IMR-90 (cell line): Measurements from ENCODE around the gene DDX59. TPM values are rescaled to one million over a fixed set of nuclear protein-coding genes. Genes with fewer than 3 reads are reported as not detected.

Experiments used
- ATAC-seq: fragments of 200-7000 bp; cut with Tn5 transposase; 2 replicates; pipeline ENCODE4 v1.9.1; 2020; ENCODE audit warnings: low read depth, mild to moderate bottlenecking, moderate library complexity
- BruUV-seq: library from RNA; stranded (reverse); fragments of 400-500 nt; replicated peaks from 2 replicates; lab custom pipeline; 2021; lab: Mats Ljungman, UMichigan
- CTCF ChIA-PET: fragments of 300-600 bp; formaldehyde crosslinking; extraction: SDS; loops from one replicate; lab custom pipeline; 2021; ENCODE audit warnings: antibody characterized with exemption; lab: Yijun Ruan, JAX
- POLR2A ChIA-PET: fragments of 300-600 bp; sonication (Branson Sonifier 250); formaldehyde crosslinking; loops from one replicate; lab custom pipeline; 2022; ENCODE audit warnings: antibody characterized with exemption; ENCODE audit not compliant: unreplicated experiment; lab: Charles Lee
- DNase-seq: peaks from one replicate; pipeline ENCODE4 v3.0.0; 2013
- H2AFZ ChIP-seq: replicated peaks from 2 replicates; pipeline ENCODE3; 2013; ENCODE audit warnings: low read length, mild to moderate bottlenecking; ENCODE audit not compliant: poor library complexity
- H2AK5ac ChIP-seq: 2 replicates; pipeline ENCODE4 v1.6.1; 2013; ENCODE audit warnings: low read depth, low read length, inconsistent platforms
- H2AK9ac ChIP-seq: replicated peaks from 2 replicates; pipeline ENCODE3; 2013; ENCODE audit warnings: mild to moderate bottlenecking, low read depth, low read length, moderate library complexity; ENCODE audit not compliant: poor library complexity
- H2BK120ac ChIP-seq: 2 replicates; pipeline ENCODE4 v1.6.1; 2013; ENCODE audit warnings: low read depth, low read length, inconsistent platforms
- H2BK15ac ChIP-seq: 3 replicates; pipeline ENCODE4 v1.6.1; 2013; ENCODE audit warnings: low read depth, low read length, inconsistent platforms
- H2BK20ac ChIP-seq: 2 replicates; pipeline ENCODE4 v1.6.1; 2013; ENCODE audit warnings: low read depth, mild to moderate bottlenecking, inconsistent platforms, low read length, moderate library complexity
- H2BK5ac ChIP-seq: 2 replicates; pipeline ENCODE4 v1.6.1; 2013; ENCODE audit warnings: mild to moderate bottlenecking, low read depth, low read length, inconsistent platforms; ENCODE audit not compliant: poor library complexity, severe bottlenecking
- H3K14ac ChIP-seq: replicated peaks from 2 replicates; pipeline ENCODE4 v1.6.1; 2013; ENCODE audit warnings: low read depth, low read length, inconsistent platforms
- H3K18ac ChIP-seq: 2 replicates; pipeline ENCODE4 v1.6.1; 2013; ENCODE audit warnings: low read depth, low read length, control low read depth
- H3K23ac ChIP-seq: 2 replicates; pipeline ENCODE4 v1.6.1; 2013; ENCODE audit warnings: low read depth, low read length, inconsistent platforms
- H3K27ac ChIP-seq: 2 replicates; pipeline ENCODE4 v1.5.1; 2013; ENCODE audit warnings: mild to moderate bottlenecking, control low read depth, low read length; ENCODE audit not compliant: insufficient read depth
- H3K27me3 ChIP-seq: 2 replicates; pipeline ENCODE4 v1.6.1; 2013; ENCODE audit warnings: low read length; ENCODE audit not compliant: control insufficient read depth, insufficient read depth
- H3K36me3 ChIP-seq: 2 replicates; pipeline ENCODE4 v1.6.1; 2013; ENCODE audit warnings: low read length, mixed read lengths; ENCODE audit not compliant: control insufficient read depth, insufficient read depth
- H3K4ac ChIP-seq: 2 replicates; pipeline ENCODE4 v1.6.1; 2013; ENCODE audit warnings: low read depth, low read length, inconsistent platforms
- H3K4me1 ChIP-seq: 2 replicates; pipeline ENCODE4 v1.6.1; 2013; ENCODE audit warnings: low read length, mixed read lengths; ENCODE audit not compliant: control insufficient read depth, insufficient read depth
- H3K4me2 ChIP-seq: 2 replicates; pipeline ENCODE4 v1.6.1; 2013; ENCODE audit warnings: low read depth, mild to moderate bottlenecking, control low read depth, low read length, moderate library complexity
- H3K4me3 ChIP-seq: 2 replicates; pipeline ENCODE4 v1.5.1; 2013; ENCODE audit warnings: low read depth, mild to moderate bottlenecking, control low read depth, low read length, moderate library complexity; ENCODE audit not compliant: insufficient read depth
- H3K56ac ChIP-seq: 2 replicates; pipeline ENCODE4 v1.6.1; 2013; ENCODE audit warnings: low read length, inconsistent platforms; ENCODE audit not compliant: insufficient read depth; ENCODE audit errors: extremely low read depth
- H3K79me1 ChIP-seq, 2 experiments: 2 replicates each; pipeline ENCODE4 v1.6.1; 2013; ENCODE audit warnings: low read length in 2 of 2, inconsistent platforms in 1 of 2, low read depth in 1 of 2
- H3K9ac ChIP-seq: 2 replicates; pipeline ENCODE4 v1.6.1; 2013; ENCODE audit warnings: low read depth, low read length, control low read depth
- H3K9me1 ChIP-seq: 2 replicates; pipeline ENCODE4 v1.6.1; 2013; ENCODE audit warnings: low read length, inconsistent platforms; ENCODE audit not compliant: insufficient read depth
- H3K9me3 ChIP-seq: 2 replicates; pipeline ENCODE4 v1.6.1; 2013; ENCODE audit warnings: low read length; ENCODE audit not compliant: control insufficient read depth, insufficient read depth
- H4K20me1 ChIP-seq: 2 replicates; pipeline ENCODE4 v1.6.1; 2013; ENCODE audit warnings: low read length, inconsistent platforms; ENCODE audit not compliant: insufficient read depth
- H4K5ac ChIP-seq: 2 replicates; pipeline ENCODE4 v1.6.1; 2013; ENCODE audit warnings: mild to moderate bottlenecking, low read depth, low read length, control low read depth
- H4K8ac ChIP-seq, 2 experiments: 2 replicates each; pipeline ENCODE4 v1.6.1; 2013; ENCODE audit warnings: low read depth in 2 of 2, low read length in 2 of 2, control low read depth in 1 of 2, inconsistent platforms in 1 of 2
- H4K91ac ChIP-seq: 2 replicates; pipeline ENCODE4 v1.6.1; 2013; ENCODE audit warnings: low read depth, low read length, inconsistent platforms; ENCODE audit not compliant: insufficient read depth
- MAFK ChIP-seq: IDR thresholded peaks from 2 replicates; pipeline ENCODE4 v1.6.1; 2012; ENCODE audit warnings: low read depth, low read length, improper control_type of control experiment
- MXI1 ChIP-seq: IDR thresholded peaks from 2 replicates; pipeline ENCODE4 v1.6.1; 2012; ENCODE audit warnings: low read depth, mild to moderate bottlenecking, low read length, moderate library complexity, borderline replicate concordance
- POLR2A ChIP-seq: IDR thresholded peaks from 2 replicates; pipeline ENCODE4 v1.6.1; 2012; ENCODE audit warnings: mild to moderate bottlenecking, low read depth, low read length
- RAD21 ChIP-seq: IDR thresholded peaks from 2 replicates; pipeline ENCODE4 v1.6.1; 2012; ENCODE audit warnings: low read length, improper control_type of control experiment
- WGBS, 2 experiments: methylation state at CpG; one replicate each; pipeline versions ENCODE4 v1.1.5 to v1.1.7; 2013; ENCODE audit warnings: missing lambda C conversion rate in 2 of 2; ENCODE audit not compliant: insufficient read length in 1 of 2; ENCODE audit errors: extremely low coverage in 2 of 2; 5-methylcytosine and 5-hydroxymethylcytosine counted together
- dilution Hi-C: fragments of 300-500 bp; cut with HindIII; formaldehyde crosslinking; loops from one replicate; pipeline ENCODE4 v1.14.3; 2018; ENCODE audit warnings: low sequenced_read_pairs; ENCODE audit not compliant: unreplicated experiment
- in situ Hi-C: fragments of 300-500 bp; cut with MboI; formaldehyde crosslinking; loops from 3 replicates; pipeline ENCODE4 v1.14.3; 2019; ENCODE audit warnings: low sequenced_read_pairs, inconsistent platforms, mixed read lengths
- intact Hi-C: fragments of 100-400 bp; cut with micrococcal nuclease; formaldehyde crosslinking; loops from 2 replicates; pipeline ENCODE4 v1.10.0; 2022
- polyA plus RNA-seq, 3 experiments: library from polyadenylated mRNA; depleted of rRNA; stranded (reverse); fragments of >200 nt; gene quantifications; 2 replicates each; pipeline ENCODE4 v1.2.3, GENCODE V29; 2012; ENCODE audit warnings: low replicate concordance in 1 of 3
- total RNA-seq: library from RNA; depleted of rRNA; stranded (reverse); fragments of >200 nt; gene quantifications from 2 replicates; pipeline ENCODE4 v1.2.3, GENCODE V29; 2012
- TF ChIP-seq, protein P1 (sequence below): fragments of 150-350 bp; IDR thresholded peaks from 2 replicates; pipeline ENCODE4 v1.6.1; 2016; ENCODE audit warnings: low read depth, mild to moderate bottlenecking, low read length, moderate library complexity, borderline replicate concordance
- TF ChIP-seq, protein P2 (sequence below): conservative IDR thresholded peaks from 2 replicates; pipeline ENCODE4 v1.5.1; 2012; ENCODE audit warnings: mild to moderate bottlenecking, low read depth, low read length, improper control_type of control experiment

Gene DDX59
- total and polyA plus RNA-seq, 2 of the 4 experiments (the other 2 are of a cell fraction): 8.6 to 9.1 TPM

DNA sequence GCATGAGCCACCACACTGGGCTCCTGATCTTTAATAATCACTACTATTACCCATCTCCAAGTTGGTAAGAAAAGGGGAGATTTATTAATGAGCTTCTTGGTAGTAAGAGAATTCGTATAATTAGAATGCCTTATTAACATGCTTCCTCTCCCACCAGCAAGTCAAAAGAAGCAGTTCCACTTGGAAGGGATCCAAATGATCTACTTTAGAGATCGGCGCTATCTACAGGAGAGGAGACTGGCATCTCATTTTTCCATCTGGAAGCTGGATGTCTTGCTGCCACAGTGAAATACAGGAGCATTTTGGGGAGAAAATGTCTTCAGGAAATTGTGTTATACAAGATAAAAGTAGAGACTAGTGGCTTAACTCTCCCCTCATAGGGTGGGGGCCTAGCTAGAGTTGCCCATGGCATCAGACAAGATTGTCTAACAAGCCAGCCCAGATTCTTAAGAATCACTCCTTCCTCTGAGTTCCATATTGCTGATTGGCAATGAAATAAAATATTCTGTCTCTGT, 35.3 kb upstream of the DDX59 start:
- no peak overlapping the region for H2AFZ ChIP-seq
- no peak overlapping the region for H2BK20ac ChIP-seq
- H3K9me3 ChIP-seq: no peaks in the 10 kb centered on the region
- H2BK5ac ChIP-seq: no peak overlapping the region
- POLR2A ChIA-PET: no interaction called here
- TF ChIP-seq, protein P1, sequence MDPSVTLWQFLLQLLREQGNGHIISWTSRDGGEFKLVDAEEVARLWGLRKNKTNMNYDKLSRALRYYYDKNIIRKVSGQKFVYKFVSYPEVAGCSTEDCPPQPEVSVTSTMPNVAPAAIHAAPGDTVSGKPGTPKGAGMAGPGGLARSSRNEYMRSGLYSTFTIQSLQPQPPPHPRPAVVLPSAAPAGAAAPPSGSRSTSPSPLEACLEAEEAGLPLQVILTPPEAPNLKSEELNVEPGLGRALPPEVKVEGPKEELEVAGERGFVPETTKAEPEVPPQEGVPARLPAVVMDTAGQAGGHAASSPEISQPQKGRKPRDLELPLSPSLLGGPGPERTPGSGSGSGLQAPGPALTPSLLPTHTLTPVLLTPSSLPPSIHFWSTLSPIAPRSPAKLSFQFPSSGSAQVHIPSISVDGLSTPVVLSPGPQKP: no peak
- no peak for TF ChIP-seq POLR2A
- TF ChIP-seq MAFK: no peak
- TF ChIP-seq MXI1: no peak
- TF ChIP-seq RAD21: no peak
- TF ChIP-seq, protein P2, sequence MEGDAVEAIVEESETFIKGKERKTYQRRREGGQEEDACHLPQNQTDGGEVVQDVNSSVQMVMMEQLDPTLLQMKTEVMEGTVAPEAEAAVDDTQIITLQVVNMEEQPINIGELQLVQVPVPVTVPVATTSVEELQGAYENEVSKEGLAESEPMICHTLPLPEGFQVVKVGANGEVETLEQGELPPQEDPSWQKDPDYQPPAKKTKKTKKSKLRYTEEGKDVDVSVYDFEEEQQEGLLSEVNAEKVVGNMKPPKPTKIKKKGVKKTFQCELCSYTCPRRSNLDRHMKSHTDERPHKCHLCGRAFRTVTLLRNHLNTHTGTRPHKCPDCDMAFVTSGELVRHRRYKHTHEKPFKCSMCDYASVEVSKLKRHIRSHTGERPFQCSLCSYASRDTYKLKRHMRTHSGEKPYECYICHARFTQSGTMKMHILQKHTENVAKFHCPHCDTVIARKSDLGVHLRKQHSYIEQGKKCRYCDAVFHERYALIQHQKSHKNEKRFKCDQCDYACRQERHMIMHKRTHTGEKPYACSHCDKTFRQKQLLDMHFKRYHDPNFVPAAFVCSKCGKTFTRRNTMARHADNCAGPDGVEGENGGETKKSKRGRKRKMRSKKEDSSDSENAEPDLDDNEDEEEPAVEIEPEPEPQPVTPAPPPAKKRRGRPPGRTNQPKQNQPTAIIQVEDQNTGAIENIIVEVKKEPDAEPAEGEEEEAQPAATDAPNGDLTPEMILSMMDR: no peak
- dilution Hi-C loops: no loop called here
- no peak overlapping the region for H3K56ac ChIP-seq
- no peak overlapping the region for H4K5ac ChIP-seq
- H3K23ac ChIP-seq: no peak overlapping the region
- H2AK9ac ChIP-seq: no peak overlapping the region
- BruUV-seq: no TSS peak
- H3K14ac ChIP-seq: no peak overlapping the region
- no peak overlapping the region for H2BK120ac ChIP-seq
- peaks cover 3% of the 10 kb centered on the region; the same call in 1 of the 2 replicates for H3K9me1 ChIP-seq
- H2AK5ac ChIP-seq: no peak overlapping the region
- intact Hi-C loops: no loop called here
- CTCF ChIA-PET: no interaction called here
- H4K8ac ChIP-seq: no peak overlapping the region
- H4K20me1 ChIP-seq: no peaks in the 10 kb centered on the region
- H4K91ac ChIP-seq: no peak overlapping the region
- no CpG with 5 or more reads among the region's 3 CpGs for WGBS, 2 experiments
- H3K4me3 ChIP-seq: no peak overlapping the region
- in situ Hi-C loops: no loop called here
- DNase-seq (no peak), ATAC-seq (no peak)
- no peak overlapping the region for H3K9ac ChIP-seq
- H2BK15ac ChIP-seq: no peak overlapping the region
- no peaks in the 10 kb centered on the region for H3K36me3 ChIP-seq
- H3K4me1 ChIP-seq: no peaks in the 10 kb centered on the region
- H3K79me1 ChIP-seq: no peaks in the 10 kb centered on the region
- no peak overlapping the region for H3K4me2 ChIP-seq
- no peaks in the 10 kb centered on the region for H3K27me3 ChIP-seq
- no peak overlapping the region for H3K4ac ChIP-seq
- no peak overlapping the region for H3K18ac ChIP-seq
- no peak overlapping the region for H3K27ac ChIP-seq
